Loucy (cell line): ENCODE results near the gene NUDT13.

Experiments used
- H2AFZ ChIP-seq: fragments of 200-600 bp; sonication (generic); 2 replicates; pipeline ENCODE4 v1.6.0; 2016; ENCODE audit warnings: antibody characterized with exemption, mild to moderate bottlenecking, low read length, moderate library complexity
- H3F3A ChIP-seq: fragments of 200-600 bp; 2 replicates; pipeline ENCODE4 v1.6.0; 2016; ENCODE audit warnings: antibody characterized with exemption, low read depth, mild to moderate bottlenecking
- H3K27me3 ChIP-seq: fragments of 200-600 bp; sonication (generic); 2 replicates; pipeline ENCODE4 v1.6.1; 2014; ENCODE audit warnings: low read length, mild to moderate bottlenecking; ENCODE audit not compliant: insufficient read depth, poor library complexity, severe bottlenecking
- H3K36me3 ChIP-seq: fragments of 200-600 bp; sonication (generic); 2 replicates; pipeline ENCODE4 v1.6.1; 2016; ENCODE audit warnings: low read length; ENCODE audit not compliant: insufficient read depth
- H3K4me1 ChIP-seq: fragments of 200-600 bp; sonication (generic); 2 replicates; pipeline ENCODE4 v1.5.1; 2014; ENCODE audit warnings: low read length, mild to moderate bottlenecking; ENCODE audit not compliant: insufficient read depth, poor library complexity, severe bottlenecking
- H3K4me2 ChIP-seq: fragments of 200-600 bp; sonication (generic); 2 replicates; pipeline ENCODE4 v1.6.0; 2014; ENCODE audit warnings: antibody characterized with exemption, low read length, low read depth, mild to moderate bottlenecking; ENCODE audit not compliant: poor library complexity, severe bottlenecking
- H3K4me3 ChIP-seq: fragments of 200-600 bp; sonication (generic); 2 replicates; pipeline ENCODE4 v1.5.1; 2014; ENCODE audit warnings: low read length, mild to moderate bottlenecking, mixed read lengths; ENCODE audit not compliant: poor library complexity, severe bottlenecking
- H3K79me2 ChIP-seq: fragments of 200-600 bp; sonication (generic); 2 replicates; pipeline ENCODE4 v1.6.1; 2014; ENCODE audit warnings: low read length; ENCODE audit not compliant: insufficient read depth
- H3K9ac ChIP-seq: fragments of 200-600 bp; sonication (generic); 2 replicates; pipeline ENCODE4 v1.6.0; 2014; ENCODE audit warnings: mild to moderate bottlenecking, low read depth, low read length, moderate library complexity; ENCODE audit not compliant: poor library complexity, severe bottlenecking
- H3K9me2 ChIP-seq: fragments of 200-600 bp; sonication (generic); replicated peaks from 2 replicates; pipeline ENCODE4 v1.6.1; 2016; ENCODE audit warnings: low read depth, low read length, mixed read lengths
- H3K9me3 ChIP-seq: fragments of 200-600 bp; sonication (generic); 2 replicates; pipeline ENCODE4 v1.6.1; 2014; ENCODE audit warnings: mild to moderate bottlenecking, antibody characterized with exemption, low read length, low read depth; ENCODE audit not compliant: insufficient read depth
- H4K20me1 ChIP-seq: fragments of 200-600 bp; sonication (generic); 2 replicates; pipeline ENCODE4 v1.6.0; 2014; ENCODE audit warnings: antibody characterized with exemption, low read length, mild to moderate bottlenecking; ENCODE audit not compliant: insufficient read depth, poor library complexity, severe bottlenecking
- EZH2phosphoT487 ChIP-seq: fragments of 200-600 bp; IDR thresholded peaks from 2 replicates; pipeline ENCODE4 v1.6.1; 2018; ENCODE audit warnings: antibody characterized with exemption, mild to moderate bottlenecking, moderate library complexity, borderline replicate concordance
- TF ChIP-seq, protein P1 (sequence below): fragments of 200-600 bp; sonication (generic); conservative IDR thresholded peaks from 2 replicates; pipeline ENCODE4 v1.5.1; 2014; ENCODE audit warnings: mild to moderate bottlenecking, antibody characterized with exemption, low read length

NUDT13 gene

DNA sequence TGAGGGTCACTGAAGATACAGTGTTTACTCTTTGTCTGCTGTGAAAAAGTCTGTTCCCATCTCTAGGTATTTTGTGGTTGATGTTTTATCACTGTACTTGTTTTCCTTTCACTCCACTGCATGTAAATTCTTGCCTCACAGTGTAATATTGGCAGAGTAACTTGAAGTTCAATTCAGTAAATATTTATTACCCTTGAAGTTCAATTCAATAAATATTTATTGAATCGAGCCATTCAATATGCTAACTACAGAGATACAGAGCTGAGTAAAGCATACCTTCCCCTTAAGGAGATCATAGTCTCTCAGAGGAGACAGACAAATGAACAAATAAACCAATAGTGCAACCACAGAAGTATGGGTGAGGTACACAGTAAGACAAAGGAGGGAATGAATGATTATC lies 9.2 kb downstream of the NUDT13 start:
- Histone ChIP-seq H4K20me1 (no peaks in the 10 kb centered on the region), H3K9ac (no peak overlapping the region), H3K27me3 (no peaks in the 10 kb centered on the region), H3K4me1 (no peaks in the 10 kb centered on the region), H3K36me3 (no peaks in the 10 kb centered on the region), H3F3A (no peaks in the 10 kb centered on the region), H2AFZ (no peak overlapping the region), H3K4me3 (no peak overlapping the region), H3K9me3 (no peaks in the 10 kb centered on the region), H3K79me2 (no peaks in the 10 kb centered on the region), H3K4me2 (no peak overlapping the region), H3K9me2 (no peaks in the 10 kb centered on the region)
- no peak for TF ChIP-seq EZH2phosphoT487
- TF ChIP-seq, protein P1, sequence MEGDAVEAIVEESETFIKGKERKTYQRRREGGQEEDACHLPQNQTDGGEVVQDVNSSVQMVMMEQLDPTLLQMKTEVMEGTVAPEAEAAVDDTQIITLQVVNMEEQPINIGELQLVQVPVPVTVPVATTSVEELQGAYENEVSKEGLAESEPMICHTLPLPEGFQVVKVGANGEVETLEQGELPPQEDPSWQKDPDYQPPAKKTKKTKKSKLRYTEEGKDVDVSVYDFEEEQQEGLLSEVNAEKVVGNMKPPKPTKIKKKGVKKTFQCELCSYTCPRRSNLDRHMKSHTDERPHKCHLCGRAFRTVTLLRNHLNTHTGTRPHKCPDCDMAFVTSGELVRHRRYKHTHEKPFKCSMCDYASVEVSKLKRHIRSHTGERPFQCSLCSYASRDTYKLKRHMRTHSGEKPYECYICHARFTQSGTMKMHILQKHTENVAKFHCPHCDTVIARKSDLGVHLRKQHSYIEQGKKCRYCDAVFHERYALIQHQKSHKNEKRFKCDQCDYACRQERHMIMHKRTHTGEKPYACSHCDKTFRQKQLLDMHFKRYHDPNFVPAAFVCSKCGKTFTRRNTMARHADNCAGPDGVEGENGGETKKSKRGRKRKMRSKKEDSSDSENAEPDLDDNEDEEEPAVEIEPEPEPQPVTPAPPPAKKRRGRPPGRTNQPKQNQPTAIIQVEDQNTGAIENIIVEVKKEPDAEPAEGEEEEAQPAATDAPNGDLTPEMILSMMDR = no peak

DNA sequence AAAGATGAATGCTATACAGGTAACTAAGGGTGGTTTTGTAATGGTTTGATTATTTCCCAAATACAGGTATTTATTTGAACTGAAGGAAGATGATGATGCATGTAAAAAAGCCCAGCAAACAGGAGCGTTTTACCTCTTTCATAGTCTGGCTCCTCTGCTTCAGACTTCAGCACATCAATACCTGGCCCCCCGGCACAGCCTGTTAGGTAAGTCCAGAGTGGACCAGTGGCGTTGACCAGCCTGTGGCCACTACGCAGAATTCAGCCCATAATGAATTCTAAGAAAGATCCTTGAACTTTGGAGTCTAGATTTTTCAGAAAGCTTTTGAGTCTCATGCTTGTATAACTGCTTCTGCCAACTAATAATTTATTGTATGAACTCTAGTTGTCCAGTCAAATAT lies 9.7 kb downstream of the NUDT13 start:
- H4K20me1 ChIP-seq = no peaks in the 10 kb centered on the region
- no peaks in the 10 kb centered on the region for H3K9me2 ChIP-seq
- no peaks in the 10 kb centered on the region for H3K27me3 ChIP-seq
- no peak overlapping the region for H3K4me3 ChIP-seq
- no peaks in the 10 kb centered on the region for H3K9me3 ChIP-seq
- H3K9ac ChIP-seq = no peak overlapping the region
- no peak overlapping the region for H3K4me2 ChIP-seq
- no peaks in the 10 kb centered on the region for H3K79me2 ChIP-seq
- TF ChIP-seq EZH2phosphoT487 = no peak
- TF ChIP-seq, protein P1 = no peak
- no peaks in the 10 kb centered on the region; the same call in 1 of the 2 replicates for H3K36me3 ChIP-seq
- H3K4me1 ChIP-seq = no peaks in the 10 kb centered on the region
- no peaks in the 10 kb centered on the region for H3F3A ChIP-seq
- H2AFZ ChIP-seq = no peak overlapping the region

DNA sequence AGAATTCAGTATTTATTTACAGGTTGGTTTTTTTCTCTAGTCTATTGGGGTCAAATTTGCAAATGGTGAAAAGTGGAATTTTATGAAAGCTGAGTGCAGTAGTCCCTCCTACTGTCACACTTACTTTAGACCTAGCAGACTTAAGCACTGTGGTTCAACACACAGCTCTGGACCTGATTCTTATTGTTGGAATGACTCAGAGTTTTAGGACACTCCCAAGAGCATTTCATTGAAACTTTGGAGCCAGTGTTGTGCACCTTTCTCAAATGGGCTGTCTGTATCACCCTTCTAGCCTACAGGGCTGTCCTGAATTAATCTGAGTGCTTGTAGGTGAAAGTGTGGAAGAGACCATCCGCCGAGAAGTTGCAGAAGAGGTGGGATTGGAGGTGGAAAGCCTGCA lies 16.1 kb downstream of the NUDT13 start:
- no peaks in the 10 kb centered on the region for H3K4me1 ChIP-seq
- H3K9me2 ChIP-seq = no peaks in the 10 kb centered on the region
- no peak overlapping the region for H3K4me3 ChIP-seq
- H3K9me3 ChIP-seq = no peaks in the 10 kb centered on the region
- no peaks in the 10 kb centered on the region for H3K27me3 ChIP-seq
- no peak overlapping the region for H2AFZ ChIP-seq
- H3K9ac ChIP-seq = no peak overlapping the region
- H3K79me2 ChIP-seq = no peaks in the 10 kb centered on the region
- H3K4me2 ChIP-seq = no peak overlapping the region
- peaks cover 19% of the 10 kb centered on the region; the same call in 1 of the 2 replicates for H3K36me3 ChIP-seq
- TF ChIP-seq, protein P1 = no peak
- TF ChIP-seq EZH2phosphoT487 = no peak
- H3F3A ChIP-seq = no peaks in the 10 kb centered on the region
- H4K20me1 ChIP-seq = no peaks in the 10 kb centered on the region
